GM12865 (cell line): ENCODE measurements around the gene CDH23.

ENCODE experiments used
- DNase-seq: peaks from one replicate; pipeline ENCODE4 v3.0.0; 2010; ENCODE audit warnings: low read depth
- H3K4me3 ChIP-seq: 2 replicates; pipeline ENCODE4 v1.5.1; 2011; ENCODE audit warnings: mild to moderate bottlenecking, low read depth, low read length, control low read depth
- TF ChIP-seq, protein P1 (sequence below): IDR thresholded peaks from 2 replicates; pipeline ENCODE4 v1.5.1; 2011; ENCODE audit warnings: low read length, control low read depth, low read depth, inconsistent platforms; ENCODE audit not compliant: insufficient read depth; ENCODE audit errors: missing control alignments

The CDH23 gene

DNA sequence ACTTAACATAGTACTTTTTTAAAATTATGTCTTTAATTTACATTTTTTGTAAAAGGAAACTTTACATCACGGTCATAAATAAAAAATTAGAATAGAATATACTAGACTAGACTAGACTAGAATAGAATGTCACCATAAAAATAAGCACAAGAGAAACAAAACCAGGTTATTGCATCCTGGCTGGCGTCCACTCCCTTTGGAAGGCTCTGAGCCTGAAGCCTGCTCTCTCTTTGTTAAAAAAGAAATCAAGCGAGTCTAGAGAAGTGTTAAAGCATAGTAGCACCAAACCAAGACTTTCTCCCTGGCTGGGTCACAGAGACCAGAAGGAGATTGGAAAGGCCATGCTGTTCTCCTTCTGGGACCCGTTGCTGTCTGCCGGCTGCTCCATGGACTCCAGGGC is 218.2 kb downstream of the CDH23 start:
- no peak overlapping the region for H3K4me3 ChIP-seq
- TF ChIP-seq, protein P1, sequence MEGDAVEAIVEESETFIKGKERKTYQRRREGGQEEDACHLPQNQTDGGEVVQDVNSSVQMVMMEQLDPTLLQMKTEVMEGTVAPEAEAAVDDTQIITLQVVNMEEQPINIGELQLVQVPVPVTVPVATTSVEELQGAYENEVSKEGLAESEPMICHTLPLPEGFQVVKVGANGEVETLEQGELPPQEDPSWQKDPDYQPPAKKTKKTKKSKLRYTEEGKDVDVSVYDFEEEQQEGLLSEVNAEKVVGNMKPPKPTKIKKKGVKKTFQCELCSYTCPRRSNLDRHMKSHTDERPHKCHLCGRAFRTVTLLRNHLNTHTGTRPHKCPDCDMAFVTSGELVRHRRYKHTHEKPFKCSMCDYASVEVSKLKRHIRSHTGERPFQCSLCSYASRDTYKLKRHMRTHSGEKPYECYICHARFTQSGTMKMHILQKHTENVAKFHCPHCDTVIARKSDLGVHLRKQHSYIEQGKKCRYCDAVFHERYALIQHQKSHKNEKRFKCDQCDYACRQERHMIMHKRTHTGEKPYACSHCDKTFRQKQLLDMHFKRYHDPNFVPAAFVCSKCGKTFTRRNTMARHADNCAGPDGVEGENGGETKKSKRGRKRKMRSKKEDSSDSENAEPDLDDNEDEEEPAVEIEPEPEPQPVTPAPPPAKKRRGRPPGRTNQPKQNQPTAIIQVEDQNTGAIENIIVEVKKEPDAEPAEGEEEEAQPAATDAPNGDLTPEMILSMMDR: no peak
- DNase-seq: no peak

- TF ChIP-seq, protein P1: no peak
Measured at GRCh38 chr10:71615538-71616329, 219.0 kb downstream of the CDH23 start.

DNA sequence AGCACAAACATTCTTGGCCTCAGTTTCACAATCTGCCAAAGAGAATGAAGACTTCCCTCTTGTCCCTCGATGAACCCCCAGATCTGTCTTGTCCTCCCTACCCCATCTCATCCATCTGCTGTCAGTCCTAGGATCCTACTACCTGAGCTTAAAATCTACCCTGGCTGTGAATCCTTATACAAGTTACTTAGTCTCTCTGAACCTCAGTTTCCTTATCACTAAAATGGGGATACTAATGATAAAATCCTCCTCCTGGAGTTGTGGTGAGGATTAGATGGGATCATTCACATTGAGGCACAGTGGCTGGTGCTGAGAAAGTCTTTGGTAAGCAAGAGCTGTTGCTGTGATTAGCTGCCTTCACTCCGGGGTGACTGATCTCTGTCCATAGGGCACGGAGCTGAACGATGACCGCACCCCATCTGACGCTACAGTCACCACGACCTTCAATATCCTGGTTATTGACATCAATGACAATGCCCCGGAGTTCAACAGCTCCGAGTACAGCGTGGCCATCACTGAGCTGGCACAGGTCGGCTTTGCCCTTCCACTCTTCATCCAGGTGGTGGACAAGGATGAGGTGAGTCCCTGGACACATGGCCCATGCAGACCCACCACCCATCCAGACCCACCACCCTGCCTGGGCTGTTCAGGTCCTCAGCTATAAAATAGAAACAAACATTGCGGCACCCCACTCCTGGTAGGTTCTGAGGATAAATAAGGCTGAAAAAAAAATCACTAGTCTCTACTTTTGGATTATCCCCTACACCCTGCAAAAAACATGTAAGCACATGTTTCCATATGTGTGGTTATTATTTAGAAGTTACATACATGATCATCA is 220.3 kb downstream of the CDH23 start:
- H3K4me3 ChIP-seq: no peak overlapping the region
- DNase-seq: no peak
- TF ChIP-seq, protein P1: no peak

More at GRCh38 chr10:71615538-71616329, 219.0 kb downstream of the CDH23 start:
- DNase-seq: no peak
- H3K4me3 ChIP-seq: no peak overlapping the region

- no peak for DNase-seq
- TF ChIP-seq, protein P1: no peak
- H3K4me3 ChIP-seq: no peak overlapping the region
Measured at GRCh38 chr10:71618176-71618575, 221.5 kb downstream of the CDH23 start.

GRCh38 chr10:71618598-71618997 is 221.9 kb downstream of the CDH23 start:
- H3K4me3 ChIP-seq: no peak overlapping the region
- no peak for DNase-seq
- TF ChIP-seq, protein P1: no peak

DNA sequence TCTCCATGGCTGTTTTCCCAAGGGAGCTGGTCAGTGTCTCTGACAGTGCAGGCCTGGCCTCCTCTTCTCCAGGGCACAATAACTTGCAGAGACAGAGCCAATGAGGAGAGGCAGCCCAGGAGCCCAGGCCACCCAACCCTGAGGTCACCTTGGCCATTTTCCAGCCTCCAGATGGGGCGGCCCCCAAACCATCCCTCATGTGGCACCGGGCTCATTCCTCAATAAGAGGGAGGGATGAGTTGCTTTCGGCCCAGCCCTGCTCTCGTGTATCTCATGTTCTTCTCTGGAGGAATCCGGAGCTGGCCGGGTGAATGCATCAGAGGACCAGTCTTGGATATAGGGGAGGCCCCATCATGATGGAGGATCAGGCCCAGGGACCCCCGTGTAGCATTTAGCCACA is 223.9 kb downstream of the CDH23 start:
- TF ChIP-seq, protein P1: no peak
- H3K4me3 ChIP-seq: no peak overlapping the region
- no peak for DNase-seq
